ENCODE measurements around the gene USP24. TPM values are rescaled to one million over a fixed set of nuclear protein-coding genes. Genes with fewer than 3 reads are reported as not detected.

USP24 gene
- total RNA-seq, 1 donor from 2014 or later, result 37.7 TPM

GRCh38 chr1:55170426-55170825 lies 44.7 kb downstream of the USP24 start:
- no peak for TF ChIP-seq CTCF (IDR thresholded peaks at IDR 0.05; ENCODE audit: unreplicated experiment)
- no peak for DNase-seq (ENCODE audit: low spot score)
- Mint-ChIP-seq H3K9me3 (ENCODE audit: unreplicated experiment) (no peaks in the 10 kb centered on the region), H3K27me3 (ENCODE audit: unreplicated experiment) (no peaks in the 10 kb centered on the region), H3K36me3 (ENCODE audit: low read depth, unreplicated experiment) (peaks cover 4% of the 10 kb centered on the region), H3K4me3 (ENCODE audit: unreplicated experiment) (no peak overlapping the region), H3K4me1 (ENCODE audit: unreplicated experiment) (no peaks in the 10 kb centered on the region), H3K27ac (ENCODE audit: unreplicated experiment) (no peak overlapping the region)

GRCh38 chr1:55169126-55169525 lies 46.0 kb downstream of the USP24 start:
- no peaks in the 10 kb centered on the region for H3K4me1 Mint-ChIP-seq (ENCODE audit: unreplicated experiment)
- no peaks in the 10 kb centered on the region for H3K27me3 Mint-ChIP-seq (ENCODE audit: unreplicated experiment)
- no peak overlapping the region for H3K27ac Mint-ChIP-seq (ENCODE audit: unreplicated experiment)
- no peak for TF ChIP-seq CTCF (IDR thresholded peaks at IDR 0.05; ENCODE audit: unreplicated experiment)
- peaks cover 4% of the 10 kb centered on the region for H3K36me3 Mint-ChIP-seq (ENCODE audit: low read depth, unreplicated experiment)
- no peak for DNase-seq (ENCODE audit: low spot score)
- H3K9me3 Mint-ChIP-seq (ENCODE audit: unreplicated experiment), result no peaks in the 10 kb centered on the region
- no peak overlapping the region for H3K4me3 Mint-ChIP-seq (ENCODE audit: unreplicated experiment)

- TF ChIP-seq CTCF (IDR thresholded peaks at IDR 0.05; ENCODE audit: unreplicated experiment), result no peak
- Mint-ChIP-seq H3K4me1 (ENCODE audit: unreplicated experiment) (no peaks in the 10 kb centered on the region), H3K4me3 (ENCODE audit: unreplicated experiment) (no peak overlapping the region), H3K27ac (ENCODE audit: unreplicated experiment) (no peak overlapping the region), H3K27me3 (ENCODE audit: unreplicated experiment) (no peaks in the 10 kb centered on the region), H3K36me3 (ENCODE audit: low read depth, unreplicated experiment) (peaks cover 4% of the 10 kb centered on the region), H3K9me3 (ENCODE audit: unreplicated experiment) (no peaks in the 10 kb centered on the region)
- DNase-seq (ENCODE audit: low spot score), result no peak
Measured at GRCh38 chr1:55168353-55168752, 46.8 kb downstream of the USP24 start.

GRCh38 chr1:55167224-55167871 lies 47.8 kb downstream of the USP24 start:
- H3K9me3 Mint-ChIP-seq (ENCODE audit: unreplicated experiment), result no peaks in the 10 kb centered on the region
- DNase-seq (ENCODE audit: low spot score), result no peak
- peaks cover 4% of the 10 kb centered on the region for H3K36me3 Mint-ChIP-seq (ENCODE audit: low read depth, unreplicated experiment)
- no peaks in the 10 kb centered on the region for H3K4me1 Mint-ChIP-seq (ENCODE audit: unreplicated experiment)
- TF ChIP-seq CTCF (IDR thresholded peaks at IDR 0.05; ENCODE audit: unreplicated experiment), result no peak
- no peak overlapping the region for H3K27ac Mint-ChIP-seq (ENCODE audit: unreplicated experiment)
- H3K27me3 Mint-ChIP-seq (ENCODE audit: unreplicated experiment), result no peaks in the 10 kb centered on the region
- H3K4me3 Mint-ChIP-seq (ENCODE audit: unreplicated experiment), result no peak overlapping the region

GRCh38 chr1:55164906-55165305 lies 50.3 kb downstream of the USP24 start:
- H3K36me3 Mint-ChIP-seq (ENCODE audit: low read depth, unreplicated experiment), result peaks cover 4% of the 10 kb centered on the region

More at GRCh38 chr1:55164906-55165305, 50.3 kb downstream of the USP24 start:
- Mint-ChIP-seq H3K27ac (ENCODE audit: unreplicated experiment) (no peak overlapping the region), H3K4me3 (ENCODE audit: unreplicated experiment) (no peak overlapping the region), H3K4me1 (ENCODE audit: unreplicated experiment) (no peaks in the 10 kb centered on the region), H3K27me3 (ENCODE audit: unreplicated experiment) (no peaks in the 10 kb centered on the region), H3K9me3 (ENCODE audit: unreplicated experiment) (no peaks in the 10 kb centered on the region)
- no peak for TF ChIP-seq CTCF (IDR thresholded peaks at IDR 0.05; ENCODE audit: unreplicated experiment)
- no peak for DNase-seq (ENCODE audit: low spot score)

All from endothelial cell (in vitro differentiated cells).